Neural progenitor cell (in vitro differentiated cells): ENCODE results near the gene MYH3. TPM values are rescaled to one million over a fixed set of nuclear protein-coding genes. Genes with fewer than 3 reads are reported as not detected.

ENCODE experiments used
- DNase-seq: peaks from one replicate; pipeline ENCODE4 v3.0.0-alpha.2; 2016; ENCODE audit warnings: low spot score
- H2AFZ ChIP-seq: fragments of 200-600 bp; sonication (generic); replicated peaks from 2 replicates; pipeline ENCODE4 v1.6.1; 2016; ENCODE audit warnings: antibody characterized with exemption
- H3F3A ChIP-seq: fragments of 200-600 bp; sonication (generic); 2 replicates; pipeline ENCODE4 v1.6.1; 2016; ENCODE audit warnings: antibody characterized with exemption, low read depth
- H3K27ac ChIP-seq: fragments of 200-600 bp; sonication (generic); 2 replicates; pipeline ENCODE4 v1.5.1; 2016; ENCODE audit warnings: mild to moderate bottlenecking
- H3K27me3 ChIP-seq: fragments of 200-600 bp; sonication (generic); 2 replicates; pipeline ENCODE4 v1.6.1; 2016; ENCODE audit warnings: mild to moderate bottlenecking, moderate library complexity
- H3K36me3 ChIP-seq: fragments of 200-600 bp; sonication (generic); 2 replicates; pipeline ENCODE4 v1.5.1; 2016
- H3K4me1 ChIP-seq: fragments of 200-600 bp; sonication (generic); 2 replicates; pipeline ENCODE4 v1.6.1; 2016; ENCODE audit warnings: mixed run types
- H3K4me2 ChIP-seq: fragments of 200-600 bp; sonication (generic); 2 replicates; pipeline ENCODE4 v1.6.1; 2016
- H3K4me3 ChIP-seq: fragments of 200-600 bp; sonication (generic); 2 replicates; pipeline ENCODE4 v1.5.1; 2016
- H3K79me2 ChIP-seq: fragments of 200-600 bp; sonication (generic); 2 replicates; pipeline ENCODE4 v1.6.1; 2016; ENCODE audit warnings: low read depth
- H3K9ac ChIP-seq: fragments of 200-600 bp; sonication (generic); 2 replicates; pipeline ENCODE4 v1.6.1; 2016
- H3K9me3 ChIP-seq: fragments of 200-600 bp; sonication (generic); 2 replicates; pipeline ENCODE4 v1.5.1; 2016; ENCODE audit warnings: low read depth
- H4K20me1 ChIP-seq: fragments of 200-600 bp; sonication (generic); 2 replicates; pipeline ENCODE4 v1.6.1; 2016; ENCODE audit warnings: low read depth
- H3K27ac Mint-ChIP-seq: 3 replicates; pipeline ENCODE4 v1.8.0; 2021; ENCODE audit warnings: mixed read lengths
- H3K27me3 Mint-ChIP-seq: 2 replicates; pipeline ENCODE4 v1.8.0; 2022; ENCODE audit warnings: low read depth, mild to moderate bottlenecking, inconsistent platforms, moderate library complexity, mixed read lengths; ENCODE audit not compliant: insufficient read depth
- H3K36me3 Mint-ChIP-seq: 3 replicates; pipeline ENCODE4 v1.8.0; 2021; ENCODE audit warnings: mixed read lengths
- H3K4me1 Mint-ChIP-seq: 3 replicates; pipeline ENCODE4 v1.8.0; 2021; ENCODE audit warnings: mixed read lengths
- H3K4me3 Mint-ChIP-seq: 3 replicates; pipeline ENCODE4 v1.8.0; 2021; ENCODE audit warnings: mild to moderate bottlenecking, moderate library complexity, mixed read lengths
- H3K9me3 Mint-ChIP-seq: 3 replicates; pipeline ENCODE4 v1.8.0; 2020; ENCODE audit warnings: mixed read lengths
- CTCF ChIP-seq: fragments of 200-600 bp; sonication (generic); IDR thresholded peaks from 2 replicates; pipeline ENCODE4 v1.5.1; 2017; ENCODE audit warnings: antibody characterized with exemption, mild to moderate bottlenecking
- EZH2 ChIP-seq: fragments of 200-600 bp; sonication (generic); IDR thresholded peaks from 2 replicates; pipeline ENCODE4 v1.6.1; 2017; ENCODE audit warnings: antibody characterized with exemption, mild to moderate bottlenecking, moderate library complexity
- EZH2phosphoT487 ChIP-seq: fragments of 200-600 bp; sonication (generic); IDR thresholded peaks from 2 replicates; pipeline ENCODE4 v1.6.1; 2017; ENCODE audit warnings: antibody characterized with exemption
- total RNA-seq: library from RNA; depleted of rRNA; stranded (reverse); fragments of >200 nt; gene quantifications from 2 replicates; pipeline ENCODE4 v1.2.3, GENCODE V29; 2015; ENCODE audit warnings: low replicate concordance

Gene MYH3
- total RNA-seq, 1 donor from 2014 or later = 0.36 TPM

GRCh38 chr17:10687499-10687898 lies 30.4 kb upstream of the MYH3 start:
- no peak overlapping the region for H3K4me3 ChIP-seq
- peaks cover 54% of the 10 kb centered on the region for H3K79me2 ChIP-seq
- no peak for DNase-seq
- Mint-ChIP-seq H3K9me3 (no peaks in the 10 kb centered on the region), H3K36me3 (peaks cover 26% of the 10 kb centered on the region), H3K27me3 (no peaks in the 10 kb centered on the region), H3K27ac (no peak overlapping the region), H3K4me1 (no peaks in the 10 kb centered on the region), H3K4me3 (no peak overlapping the region)
- no peaks in the 10 kb centered on the region for H3K9me3 ChIP-seq
- H3F3A ChIP-seq = peaks cover 3% of the 10 kb centered on the region
- H3K9ac ChIP-seq = no peak overlapping the region
- TF ChIP-seq EZH2 (no peak), CTCF (no peak), EZH2phosphoT487 (no peak)
- H2AFZ ChIP-seq = no peak overlapping the region
- H3K27me3 ChIP-seq = no peaks in the 10 kb centered on the region
- H4K20me1 ChIP-seq = peaks cover 21% of the 10 kb centered on the region
- H3K36me3 ChIP-seq = peaks cover 27% of the 10 kb centered on the region
- no peaks in the 10 kb centered on the region for H3K4me1 ChIP-seq
- no peak overlapping the region for H3K27ac ChIP-seq
- H3K4me2 ChIP-seq = no peak overlapping the region

- no peak overlapping the region for H3K27ac Mint-ChIP-seq
- H3K4me3 Mint-ChIP-seq = no peak overlapping the region
- Histone ChIP-seq H3K4me3 (no peak overlapping the region), H3K9ac (no peak overlapping the region), H3K79me2 (peaks cover 18% of the 10 kb centered on the region), H3K4me2 (no peak overlapping the region), H3F3A (peaks cover 3% of the 10 kb centered on the region), H3K27me3 (no peaks in the 10 kb centered on the region), H3K27ac (no peak overlapping the region), H3K4me1 (no peaks in the 10 kb centered on the region), H3K9me3 (no peaks in the 10 kb centered on the region), H2AFZ (no peak overlapping the region), H4K20me1 (peaks cover 12% of the 10 kb centered on the region), H3K36me3 (peaks cover 19% of the 10 kb centered on the region)
- peak; percentile 41 for DNase-seq
- H3K9me3 Mint-ChIP-seq = no peaks in the 10 kb centered on the region
- peaks cover 20% of the 10 kb centered on the region for H3K36me3 Mint-ChIP-seq
- no peaks in the 10 kb centered on the region for H3K27me3 Mint-ChIP-seq
- H3K4me1 Mint-ChIP-seq = no peaks in the 10 kb centered on the region
- TF ChIP-seq EZH2 = no peak
- peak; percentile 71 for TF ChIP-seq CTCF
Observed at GRCh38 chr17:10683853-10684252, 26.7 kb upstream of the MYH3 start.

GRCh38 chr17:10681866-10682446 lies 24.8 kb upstream of the MYH3 start:
- no peak overlapping the region for H3K4me3 Mint-ChIP-seq
- no peak overlapping the region for H2AFZ ChIP-seq
- H3K27ac ChIP-seq = no peak overlapping the region
- peaks cover 6% of the 10 kb centered on the region for H3K79me2 ChIP-seq
- no peaks in the 10 kb centered on the region for H3K9me3 ChIP-seq
- no peak overlapping the region for H3K4me2 ChIP-seq
- peaks cover 5% of the 10 kb centered on the region for H3K36me3 ChIP-seq
- H3K9ac ChIP-seq = no peak overlapping the region
- DNase-seq = no peak
- no peaks in the 10 kb centered on the region for H3K4me1 ChIP-seq
- no peaks in the 10 kb centered on the region for H3K4me1 Mint-ChIP-seq
- no peak for TF ChIP-seq EZH2
- no peak for TF ChIP-seq EZH2phosphoT487
- no peak for TF ChIP-seq CTCF
- no peaks in the 10 kb centered on the region for H3K27me3 ChIP-seq
- peaks cover 3% of the 10 kb centered on the region for H3F3A ChIP-seq
- H3K27me3 Mint-ChIP-seq = no peaks in the 10 kb centered on the region
- H4K20me1 ChIP-seq = peaks cover 3% of the 10 kb centered on the region
- peaks cover 18% of the 10 kb centered on the region for H3K36me3 Mint-ChIP-seq
- H3K4me3 ChIP-seq = no peak overlapping the region
- no peaks in the 10 kb centered on the region for H3K9me3 Mint-ChIP-seq
- H3K27ac Mint-ChIP-seq = no peak overlapping the region
